Adrenal gland (tissue), 5 donors: ENCODE measurements around the gene COPG1.

Experiments used
- POLR2A ChIP-seq, 2 donors: fragments of 450-650 bp; IDR thresholded peaks; one replicate each; pipeline ENCODE4 v1.6.1; 2017; ENCODE audit warnings: antibody characterized with exemption in 2 of 2, mild to moderate bottlenecking in 2 of 2, moderate library complexity in 1 of 2
- TF ChIP-seq, protein P1 (sequence below), 6 experiments: fragments of 450-650 bp in 4 of 6; fragments of 200-600 bp in 2 of 6; sonication (generic) in 1 of 6; IDR thresholded peaks; 1 replicate in 5 of 6; 2 replicates in 1 of 6; pipeline versions ENCODE4 v1.5.1 to v1.8.0; 2016 to 2021; ENCODE audit warnings: antibody characterized with exemption in 6 of 6, mild to moderate bottlenecking in 2 of 6, moderate library complexity in 1 of 6
- donor health status: DM: no; HTN: no; CAD: no.

DNA sequence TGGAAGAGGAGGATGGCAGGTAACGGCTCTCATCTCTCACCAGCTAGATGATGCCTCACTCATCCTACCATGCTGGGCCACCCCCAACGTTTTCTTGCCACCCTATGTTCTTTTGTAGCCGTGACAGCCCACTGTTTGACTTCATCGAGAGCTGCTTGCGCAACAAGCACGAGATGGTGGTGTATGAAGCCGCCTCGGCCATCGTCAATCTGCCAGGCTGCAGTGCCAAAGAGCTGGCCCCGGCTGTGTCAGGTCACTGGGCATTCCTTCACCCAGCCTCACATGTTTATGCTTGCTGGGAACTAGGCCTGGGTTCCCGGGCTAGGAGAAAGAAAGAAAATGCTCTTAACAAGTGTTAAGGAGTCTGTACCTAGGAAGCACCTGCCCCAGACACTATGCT lies 8.2 kb downstream of the COPG1 start:
- TF ChIP-seq, protein P1, sequence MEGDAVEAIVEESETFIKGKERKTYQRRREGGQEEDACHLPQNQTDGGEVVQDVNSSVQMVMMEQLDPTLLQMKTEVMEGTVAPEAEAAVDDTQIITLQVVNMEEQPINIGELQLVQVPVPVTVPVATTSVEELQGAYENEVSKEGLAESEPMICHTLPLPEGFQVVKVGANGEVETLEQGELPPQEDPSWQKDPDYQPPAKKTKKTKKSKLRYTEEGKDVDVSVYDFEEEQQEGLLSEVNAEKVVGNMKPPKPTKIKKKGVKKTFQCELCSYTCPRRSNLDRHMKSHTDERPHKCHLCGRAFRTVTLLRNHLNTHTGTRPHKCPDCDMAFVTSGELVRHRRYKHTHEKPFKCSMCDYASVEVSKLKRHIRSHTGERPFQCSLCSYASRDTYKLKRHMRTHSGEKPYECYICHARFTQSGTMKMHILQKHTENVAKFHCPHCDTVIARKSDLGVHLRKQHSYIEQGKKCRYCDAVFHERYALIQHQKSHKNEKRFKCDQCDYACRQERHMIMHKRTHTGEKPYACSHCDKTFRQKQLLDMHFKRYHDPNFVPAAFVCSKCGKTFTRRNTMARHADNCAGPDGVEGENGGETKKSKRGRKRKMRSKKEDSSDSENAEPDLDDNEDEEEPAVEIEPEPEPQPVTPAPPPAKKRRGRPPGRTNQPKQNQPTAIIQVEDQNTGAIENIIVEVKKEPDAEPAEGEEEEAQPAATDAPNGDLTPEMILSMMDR (IDR thresholded peaks at IDR 0.05), result no peak
- no peak for TF ChIP-seq POLR2A (IDR thresholded peaks at IDR 0.05)
